GM18511 (cell line): ENCODE measurements around the gene TBL3.
A peak's percentile ranks its signal among the peaks of the same experiment; 100 is the strongest.
"Not testable (repeated sequence)": the region's sequence is repeated elsewhere in the genome, so short reads cannot be mapped to it uniquely, and the experiment has no call there.

Experiments
- ATAC-seq: cut with Tn5 transposase; IDR thresholded peaks from one replicate; pipeline ENCODE4 v1.9.1; 2021; ENCODE audit warnings: mild to moderate bottlenecking, moderate library complexity; ENCODE audit not compliant: unreplicated experiment

The TBL3 gene

DNA sequence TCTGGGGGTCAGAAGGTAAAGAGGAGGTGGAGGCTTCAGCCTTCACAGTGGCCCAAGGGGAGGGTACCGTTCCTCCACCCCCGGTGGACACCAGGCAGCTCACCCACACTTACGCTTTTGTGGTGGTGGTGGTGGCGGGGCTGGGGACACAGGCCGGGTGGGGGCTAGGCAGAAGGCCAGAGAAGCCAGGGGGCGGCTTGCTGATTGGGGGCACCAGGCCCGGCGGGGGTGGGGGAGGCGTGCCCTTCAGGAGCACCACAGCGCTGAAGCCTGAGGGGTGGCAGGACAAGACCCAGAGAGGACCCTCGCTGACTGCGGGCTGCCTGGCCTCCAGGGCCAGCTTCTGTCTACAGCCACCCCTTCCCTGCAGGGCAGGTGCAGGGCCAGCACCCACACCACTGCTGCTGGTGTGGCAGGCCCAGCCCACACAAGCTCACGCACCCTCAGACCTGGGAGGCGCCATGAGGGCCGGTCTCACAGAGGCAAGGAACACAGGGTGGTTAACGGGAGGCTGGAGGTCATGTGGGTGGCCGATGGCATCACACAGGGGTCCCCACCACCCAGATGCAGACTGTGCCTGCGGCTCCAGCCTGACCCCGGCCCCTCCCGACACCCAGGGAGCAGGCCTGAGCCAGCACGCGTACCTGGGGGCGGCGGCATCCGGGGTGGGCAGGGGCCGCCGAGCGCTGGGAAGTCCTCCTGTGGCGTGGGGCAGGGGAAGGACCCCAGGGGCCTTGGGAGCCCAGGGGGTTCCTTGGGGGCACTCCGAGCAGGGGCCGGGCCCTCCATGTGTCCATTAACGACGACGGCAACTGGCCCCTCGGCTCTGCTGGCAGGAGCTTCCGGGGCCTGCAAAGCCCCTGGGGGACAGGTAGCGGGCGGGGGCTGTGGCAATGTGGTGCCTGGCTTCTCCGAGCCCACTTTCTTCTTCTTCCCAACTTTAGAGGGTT, 27.3 kb downstream of the TBL3 start:
- ATAC-seq: no peak

DNA sequence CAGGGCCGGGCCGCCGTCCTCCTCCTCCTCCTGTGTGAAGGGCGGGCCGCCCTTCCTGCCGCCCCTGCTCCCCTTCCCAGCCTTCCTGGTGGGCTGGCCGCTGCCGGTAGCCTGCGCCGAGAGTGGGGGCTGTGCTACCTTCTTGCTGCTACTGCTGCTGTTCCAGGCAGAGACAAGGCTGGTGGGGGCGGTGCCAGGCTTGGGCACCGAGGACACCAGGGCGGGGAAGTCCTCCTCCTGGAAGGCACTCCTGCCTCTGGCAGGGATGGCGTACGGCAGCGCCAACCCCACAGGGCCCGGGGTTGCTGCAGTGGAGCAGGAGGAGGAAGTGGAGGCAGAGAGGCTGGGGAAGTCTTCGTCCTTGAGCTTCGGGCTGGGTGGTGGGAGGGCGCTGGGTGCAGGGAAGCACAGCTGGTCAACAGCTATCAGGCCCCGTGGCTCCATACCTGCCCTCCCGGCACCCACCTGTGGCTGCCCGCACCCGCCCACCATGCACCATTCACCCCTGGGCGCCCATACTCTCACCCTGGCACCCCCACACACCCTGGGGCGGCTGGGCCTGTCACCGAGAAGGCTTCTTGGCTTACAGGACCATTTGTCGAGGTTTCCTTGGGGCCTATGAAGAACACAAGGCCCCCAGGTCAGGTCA, 28.1 kb downstream of the TBL3 start:
- ATAC-seq: no peak

- ATAC-seq: no peak
These were observed 29.2 kb downstream of the TBL3 start for GRCh38 chr16:2001035-2001434.

DNA sequence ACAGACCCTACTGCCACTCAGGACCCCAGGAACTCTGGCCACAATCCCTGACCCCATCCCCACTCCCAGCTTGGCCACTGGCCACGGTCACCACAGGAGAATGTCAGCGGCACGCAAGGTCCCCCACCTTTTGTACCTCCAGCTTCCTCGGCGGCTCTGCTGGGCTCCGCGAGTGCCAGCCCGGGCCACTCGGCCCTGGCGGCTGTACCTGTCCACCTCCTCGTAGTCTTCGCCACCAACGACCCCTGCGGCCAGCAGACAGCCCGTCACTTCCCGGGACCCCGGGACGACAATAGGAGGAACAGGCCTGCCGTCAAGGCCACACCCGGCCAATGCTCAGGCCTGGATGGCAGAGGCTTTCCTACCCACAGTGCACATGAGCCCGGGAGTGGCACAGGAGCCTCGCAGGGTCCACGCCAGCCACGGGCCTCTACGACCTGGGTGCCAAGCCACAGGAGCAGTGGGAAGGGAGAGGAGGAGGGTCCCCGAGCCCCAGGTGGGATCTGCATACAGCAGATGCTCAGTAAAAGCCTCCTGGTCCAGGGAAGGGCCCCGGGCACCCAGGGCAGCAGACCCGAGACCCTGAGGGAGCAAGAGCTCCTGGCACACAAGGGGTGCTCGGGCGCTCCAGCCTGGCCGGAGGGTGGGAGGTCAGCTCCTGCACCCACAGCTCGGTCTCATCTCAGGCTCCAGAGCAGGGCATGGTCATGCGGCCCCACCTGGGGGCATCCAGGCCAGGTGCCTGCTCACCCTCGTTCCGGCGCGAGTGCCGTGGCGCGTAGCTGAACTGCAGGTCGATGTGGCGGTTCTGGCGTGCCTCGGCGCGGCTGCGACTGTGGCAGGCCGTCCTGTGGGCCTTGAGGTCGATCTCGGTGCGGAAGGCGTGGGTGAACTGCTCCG, 29.9 kb downstream of the TBL3 start:
- no peak for ATAC-seq

- no peak for ATAC-seq
These were observed 30.8 kb downstream of the TBL3 start for GRCh38 chr16:2002406-2003230.

GRCh38 chr16:2003231-2003826, 31.5 kb downstream of the TBL3 start:
- no peak for ATAC-seq

- ATAC-seq: no peak
These were observed 32.2 kb downstream of the TBL3 start for GRCh38 chr16:2003827-2004641.

DNA sequence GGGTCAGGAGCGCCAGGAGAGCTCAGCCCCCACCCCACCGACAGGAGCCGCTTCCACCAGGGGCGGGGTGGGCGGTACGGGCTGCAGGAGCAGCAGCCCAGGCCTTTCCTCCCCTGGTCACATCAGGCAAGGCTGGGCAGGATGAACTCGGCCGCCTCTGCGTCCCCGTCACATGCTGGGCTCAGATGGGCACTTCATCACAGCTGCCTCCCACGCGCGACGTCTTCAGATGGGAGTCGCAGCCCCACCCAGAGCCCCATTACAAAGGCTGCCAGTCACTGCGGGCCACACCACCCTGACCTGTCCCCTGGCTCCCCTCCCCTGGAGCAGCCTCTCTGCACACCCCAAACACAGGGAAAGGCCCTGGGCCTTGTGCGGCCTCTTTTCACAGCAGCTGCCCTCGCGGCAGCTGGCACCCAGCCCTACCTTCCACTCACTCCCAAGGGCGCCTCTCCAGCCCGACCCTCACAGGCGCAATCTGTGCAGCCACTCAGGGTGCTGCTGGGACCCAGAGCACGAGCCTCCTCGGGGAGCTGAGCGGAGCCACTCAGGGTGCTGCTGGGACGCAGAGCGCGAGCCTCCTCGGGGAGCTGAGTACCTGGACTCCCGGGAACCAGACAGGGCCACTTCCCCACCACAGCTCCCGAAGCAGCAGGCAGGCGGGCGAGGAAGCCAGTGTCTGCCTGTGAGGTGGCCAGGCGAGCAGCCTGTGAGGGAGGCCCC, 33.1 kb downstream of the TBL3 start:
- ATAC-seq: no peak

GRCh38 chr16:2005646-2006045, 33.8 kb downstream of the TBL3 start:
- no peak for ATAC-seq

DNA sequence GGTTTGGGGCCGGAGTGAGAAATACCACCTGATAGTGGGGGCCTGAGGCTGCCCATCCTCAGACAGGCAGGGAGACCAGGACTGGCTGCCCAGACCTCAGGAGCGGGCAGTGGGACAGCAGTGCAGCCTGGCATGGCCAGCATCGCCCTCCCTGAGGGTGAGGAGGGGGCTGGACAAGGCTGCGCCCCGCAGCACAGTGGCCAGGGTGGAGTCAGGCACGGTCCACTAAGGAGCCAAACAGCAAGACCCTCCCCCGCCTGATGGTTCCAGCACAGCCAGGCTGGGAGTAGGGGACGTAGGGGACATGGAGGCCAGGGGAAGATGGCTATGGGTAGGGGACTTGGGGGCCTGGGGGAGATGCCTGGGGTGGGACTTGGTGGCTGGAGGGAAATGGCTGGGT, 34.5 kb downstream of the TBL3 start:
- no peak for ATAC-seq

DNA sequence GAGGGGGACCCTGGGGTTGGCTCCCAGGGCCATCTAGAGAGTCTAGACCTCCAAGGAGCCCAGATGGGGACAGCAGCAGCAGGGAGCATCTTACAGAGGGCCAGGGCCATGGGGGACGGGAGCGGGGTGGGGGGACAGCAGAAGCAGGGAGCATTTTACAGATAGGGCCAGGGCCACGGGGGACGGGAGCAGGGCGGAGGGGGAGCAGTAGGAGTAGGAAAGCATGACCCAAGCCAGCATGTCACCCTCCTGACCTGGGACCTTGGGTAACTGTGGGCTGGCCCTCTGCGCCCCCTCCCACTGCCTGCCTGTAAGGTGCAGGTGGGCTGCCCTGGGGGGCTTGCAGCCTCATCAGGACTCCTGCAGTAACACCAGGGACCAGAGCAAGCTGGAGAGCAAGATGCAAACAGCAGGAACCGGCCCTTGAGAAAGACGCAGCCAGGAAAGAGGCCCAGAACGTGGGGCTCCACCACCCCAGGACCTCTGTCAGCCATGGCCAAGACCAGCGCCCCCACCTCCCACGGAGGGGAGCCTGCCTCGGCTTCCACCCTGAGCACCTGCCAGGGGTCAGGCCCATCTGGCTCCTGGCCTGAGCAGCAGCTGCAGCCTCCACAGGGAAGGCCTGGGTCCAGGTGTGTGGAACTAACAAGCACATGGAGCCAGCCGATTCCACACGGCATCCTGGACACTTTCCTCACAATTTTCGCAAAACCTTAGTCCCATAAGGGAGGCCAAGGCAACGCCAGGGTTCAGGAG, 35.4 kb downstream of the TBL3 start:
- ATAC-seq: no peak

DNA sequence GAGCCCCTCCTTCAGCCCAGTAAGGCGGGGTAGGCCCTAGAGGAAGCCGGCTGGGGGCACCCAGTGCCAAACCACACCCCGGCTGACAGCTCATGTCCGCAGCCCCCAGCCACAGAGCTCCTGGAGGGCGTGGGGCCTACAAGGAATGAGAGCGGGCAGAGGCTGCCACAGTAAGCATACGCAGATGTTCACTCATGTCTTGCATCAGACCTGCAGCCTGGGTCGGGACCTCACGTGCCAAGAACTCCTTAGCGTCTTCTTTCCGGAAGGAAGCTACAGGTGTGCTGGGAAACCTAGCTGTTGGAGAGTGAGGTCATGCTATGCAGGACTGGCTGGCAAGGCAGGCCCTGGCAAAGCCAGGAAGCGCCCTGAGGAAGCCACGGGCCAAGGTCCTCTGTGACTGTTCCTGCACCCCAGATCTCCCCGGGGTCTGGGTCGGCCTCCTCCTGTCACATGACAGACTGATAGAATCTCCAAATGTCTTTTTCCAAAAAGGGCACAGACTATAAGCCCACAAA, 36.2 kb downstream of the TBL3 start:
- ATAC-seq: no peak

DNA sequence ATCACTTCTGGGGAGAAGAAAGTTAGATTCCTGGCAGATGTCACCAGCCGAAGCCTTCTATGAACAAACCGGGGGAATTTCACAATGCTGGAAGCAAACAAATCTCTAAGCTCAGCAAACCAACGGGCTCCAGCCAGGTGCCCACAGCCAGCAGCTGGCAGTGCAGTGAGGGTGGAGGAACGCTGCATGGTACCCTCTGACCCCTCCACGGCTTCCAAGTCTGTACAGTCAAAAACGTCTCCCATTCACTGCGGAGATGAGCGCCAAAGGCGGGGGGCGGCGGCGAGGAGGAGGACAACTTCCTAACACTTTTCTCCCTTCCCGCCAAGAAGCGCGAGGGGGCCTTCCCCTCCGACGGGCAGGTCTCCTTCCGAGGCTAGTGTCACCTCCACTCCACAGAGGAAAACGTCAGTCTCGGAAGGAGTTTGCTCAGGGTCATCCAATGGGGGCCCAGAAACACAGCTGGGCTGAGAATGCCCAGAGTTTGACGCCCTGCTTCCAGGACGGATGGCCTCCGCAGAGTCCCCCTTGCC, 36.8 kb downstream of the TBL3 start:
- no peak for ATAC-seq

DNA sequence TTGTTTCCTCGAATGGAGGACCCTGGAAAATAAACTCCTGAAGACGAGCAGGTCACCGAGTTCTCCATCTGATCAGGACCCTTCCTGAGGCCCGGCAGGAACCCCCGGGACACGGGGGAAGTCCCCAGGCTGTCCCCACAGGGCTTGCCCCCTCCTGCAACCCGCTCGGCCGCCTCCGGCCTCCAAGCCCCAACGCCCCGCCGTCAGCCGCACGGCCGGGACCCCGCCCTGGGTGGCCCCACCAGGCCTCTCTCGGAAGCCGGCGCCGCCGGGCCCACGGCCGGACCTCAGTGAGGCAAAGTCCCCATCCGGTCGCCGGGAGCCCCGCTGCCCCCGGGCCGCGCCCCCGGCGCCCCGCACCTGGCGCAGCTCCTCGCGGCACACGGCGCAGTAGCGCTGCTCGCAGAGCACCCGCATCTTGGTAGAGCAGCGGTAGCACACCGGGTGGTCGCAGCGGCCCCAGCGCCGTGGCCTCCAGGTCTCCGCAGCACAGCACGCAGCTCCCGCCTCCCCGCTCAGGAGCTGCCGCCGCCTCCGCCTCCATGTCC, 37.4 kb downstream of the TBL3 start:
- ATAC-seq: peak; percentile 30

DNA sequence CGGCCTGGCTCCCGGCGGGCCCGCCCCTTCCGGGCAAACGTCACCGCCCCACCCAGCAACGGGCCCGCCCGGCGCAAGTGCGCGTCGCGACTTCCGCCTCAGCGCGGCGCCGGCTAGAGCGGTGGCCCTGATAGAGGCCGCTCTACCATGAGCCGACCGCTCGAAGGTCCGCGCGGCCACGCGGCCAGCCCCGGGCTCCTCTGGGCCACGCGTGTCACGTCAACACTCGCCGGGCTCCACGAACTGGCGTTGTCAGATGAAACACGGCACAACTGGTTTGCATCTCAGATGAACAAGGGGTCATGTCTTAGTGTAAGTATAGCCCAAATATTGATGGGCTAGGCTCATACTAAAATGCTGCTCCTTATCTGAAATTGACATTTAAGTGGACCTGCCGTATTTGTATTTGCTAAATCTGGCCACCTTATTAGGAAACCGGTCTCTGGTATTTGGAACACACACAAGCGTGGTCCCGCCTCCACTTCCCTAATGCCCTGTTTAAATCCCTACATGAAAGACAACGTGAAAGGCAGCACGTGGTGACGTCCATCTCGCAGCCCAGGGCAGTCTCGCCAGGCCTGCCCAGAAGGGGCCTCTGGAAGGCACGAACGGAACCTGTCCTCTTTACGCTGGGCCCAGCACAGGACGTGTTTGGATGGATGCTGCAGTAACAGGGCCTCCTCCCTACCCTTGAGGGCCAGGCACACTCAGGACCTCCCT, 38.1 kb downstream of the TBL3 start, which contains the start of gene ZNF598:
ZNF598 (minus strand) TSS at position 31 of the 720 bp plus-strand sequence.
- ATAC-seq: peak; percentile 92

- not testable (repeated sequence) for ATAC-seq
These were observed 39.9 kb downstream of the TBL3 start for GRCh38 chr16:2011726-2012125.
